Endothelial cell of umbilical vein (primary cell): Measurements from ENCODE around the gene EXOC3.

ENCODE experiments used
- CTCF ChIP-seq, 2 donors: IDR thresholded peaks; 1 replicate in 1 of 2; 2 replicates in 1 of 2; pipeline ENCODE4 v1.5.1; 2011; ENCODE audit warnings: low read length in 2 of 2, mild to moderate bottlenecking in 2 of 2, moderate library complexity in 2 of 2, control low read depth in 1 of 2, inconsistent platforms in 1 of 2, low read depth in 1 of 2; ENCODE audit not compliant: insufficient read depth in 1 of 2; ENCODE audit errors: extremely low read depth in 1 of 2
- EZH2 ChIP-seq: IDR thresholded peaks from 2 replicates; pipeline ENCODE4 v1.6.1; 2012; ENCODE audit warnings: borderline replicate concordance, low read depth, mild to moderate bottlenecking, moderate library complexity, low read length, inconsistent platforms; ENCODE audit not compliant: severe bottlenecking
- MYC ChIP-seq: IDR thresholded peaks from one replicate; pipeline ENCODE4 v1.6.1; 2011; ENCODE audit warnings: mild to moderate bottlenecking, low read depth, low read length
- POLR2A ChIP-seq: IDR thresholded peaks from 2 replicates; pipeline ENCODE4 v1.6.1; 2012; ENCODE audit warnings: low read depth, mild to moderate bottlenecking, control low read depth, low read length
- POLR2AphosphoS5 ChIP-seq: IDR thresholded peaks from 2 replicates; pipeline ENCODE4 v1.6.1; 2012; ENCODE audit warnings: low read depth, mild to moderate bottlenecking, control low read depth, low read length, moderate library complexity; ENCODE audit not compliant: insufficient read depth

- TF ChIP-seq CTCF (IDR thresholded peaks at IDR 0.05; ENCODE audit: extremely low read depth in 1 of 2, insufficient read depth in 1 of 2, low read depth in 1 of 2, low read length in 2 of 2) (no peak), POLR2A (no peak), POLR2AphosphoS5 (no peak), MYC (no peak), EZH2 (no peak)
These were observed 21.5 kb downstream of the EXOC3 start for GRCh38 chr5:464446-464842.
